Gastroesophageal sphincter (tissue), 4 donors: Measurements from ENCODE around the gene SCRN1. TPM values are rescaled to one million over a fixed set of nuclear protein-coding genes. Genes with fewer than 3 reads are reported as not detected.

Experiments used
- ATAC-seq: fragments of 150-250 bp; one replicate; pipeline ENCODE4 v1.9.1; 2016; ENCODE audit warnings: mild to moderate bottlenecking, moderate library complexity
- H3K27ac ChIP-seq, 4 donors: fragments of 200-600 bp; sonication (generic) in 3 of 4; 1 replicate in 3 of 4; 2 replicates in 1 of 4; pipeline ENCODE4 v1.5.1; 2016 to 2019
- H3K27me3 ChIP-seq: fragments of 200-600 bp; sonication (generic); one replicate; pipeline ENCODE4 v1.5.1; 2019
- H3K36me3 ChIP-seq, 2 donors: fragments of 200-600 bp; sonication (generic); one replicate each; pipeline ENCODE4 v1.5.1; 2019; ENCODE audit warnings: control low read depth in 1 of 2
- H3K4me1 ChIP-seq, 3 donors: fragments of 200-600 bp; sonication (generic); 1 replicate in 2 of 3; 2 replicates in 1 of 3; pipeline ENCODE4 v1.5.1; 2016 to 2019; ENCODE audit warnings: control low read depth in 2 of 3
- H3K4me3 ChIP-seq, 2 donors: fragments of 200-600 bp; sonication (generic); one replicate each; pipeline ENCODE4 v1.5.1; 2019; ENCODE audit warnings: mild to moderate bottlenecking in 1 of 2, moderate library complexity in 1 of 2
- H3K9me3 ChIP-seq, 3 donors: fragments of 200-600 bp; sonication (generic); one replicate each; pipeline ENCODE4 v1.5.1; 2017 to 2019; ENCODE audit warnings: control low read depth in 2 of 3
- EP300 ChIP-seq: sonication (generic); formaldehyde crosslinking; IDR thresholded peaks from one replicate; pipeline ENCODE4 v1.6.1; 2017; ENCODE audit warnings: antibody characterized with exemption, mild to moderate bottlenecking
- POLR2A ChIP-seq, 2 donors: fragments of 450-650 bp; IDR thresholded peaks; one replicate each; pipeline ENCODE4 v1.6.1; 2017; ENCODE audit warnings: antibody characterized with exemption in 2 of 2, mild to moderate bottlenecking in 2 of 2, moderate library complexity in 1 of 2
- POLR2AphosphoS5 ChIP-seq: sonication (generic); formaldehyde crosslinking; IDR thresholded peaks from one replicate; pipeline ENCODE4 v1.6.1; 2017; ENCODE audit warnings: antibody characterized with exemption
- WGBS, 2 donors: methylation state at CpG; one replicate each; pipeline ENCODE4 v1.1.5; 2018; ENCODE audit warnings: low coverage in 1 of 2; 5-methylcytosine and 5-hydroxymethylcytosine counted together
- total RNA-seq, 4 donors: library from RNA; depleted of rRNA; stranded (reverse); fragments of >200 nt; gene quantifications; one replicate each; pipeline ENCODE4 v1.1.0, GENCODE V29; 2016
- TF ChIP-seq, protein P1 (sequence below), 4 experiments: fragments of 200-600 bp in 2 of 4; fragments of 450-650 bp in 2 of 4; sonication (generic) in 1 of 4; IDR thresholded peaks; one replicate each; pipeline ENCODE4 v1.5.1; 2017 to 2019; ENCODE audit warnings: antibody characterized with exemption in 4 of 4, mild to moderate bottlenecking in 2 of 4, moderate library complexity in 2 of 4

SCRN1 gene
- total RNA-seq, 4 donors from 2014 or later: 103 to 121 (median 112) TPM

DNA sequence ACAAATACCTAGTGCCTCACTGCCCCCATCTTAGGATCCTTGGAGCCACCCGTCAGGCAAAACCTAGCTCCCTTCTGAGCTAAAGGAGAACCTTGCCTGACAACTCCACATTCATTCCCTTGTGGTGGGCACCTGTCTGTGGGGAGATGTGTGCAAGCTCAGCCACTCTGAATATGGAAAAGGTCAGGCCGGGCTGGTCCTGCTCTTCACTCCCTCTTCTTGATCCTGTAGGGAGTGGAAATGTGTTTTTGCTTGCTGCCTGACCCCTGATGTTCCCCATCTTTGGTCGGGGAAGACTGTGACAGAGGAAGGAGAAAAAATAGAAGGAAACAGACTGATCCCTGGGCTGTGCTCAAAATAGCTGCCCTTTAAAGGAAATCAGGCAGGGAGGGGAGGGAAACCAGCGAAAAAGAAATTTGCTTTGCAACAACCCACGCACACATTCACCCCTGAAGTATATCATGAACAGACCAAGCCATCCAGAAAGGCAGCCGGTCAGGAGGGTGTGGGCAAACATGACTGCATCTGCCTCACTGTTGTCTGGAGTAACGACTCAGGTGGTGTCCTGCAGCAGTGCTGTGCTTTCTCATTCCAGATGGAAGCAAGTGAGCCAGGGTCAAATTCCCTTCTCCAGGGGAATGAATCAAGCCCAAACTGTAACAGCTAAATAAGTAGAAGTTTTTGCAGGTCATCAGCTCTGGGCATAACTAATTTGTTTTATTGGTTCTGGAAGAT, 74.0 kb downstream of the SCRN1 start:
- 23 to 80% methylated on average over 1 to 7 of the region's 7 CpGs for WGBS, 2 donors
- Histone ChIP-seq H3K36me3 (peaks cover 0 to 21% of the 10 kb centered on the region in 2 donors), H3K4me3 (no peak overlapping the region), H3K9me3 (no peaks in the 10 kb centered on the region), H3K27me3 (no peaks in the 10 kb centered on the region), H3K4me1 (peaks cover 0 to 16% (median 6%) of the 10 kb centered on the region in 3 donors), H3K27ac (peak overlapping the region in 2 of 4 donors; percentile 6 to 44)
- TF ChIP-seq EP300 (no peak), POLR2AphosphoS5 (peak; percentile 42)
- no peak for ATAC-seq

DNA sequence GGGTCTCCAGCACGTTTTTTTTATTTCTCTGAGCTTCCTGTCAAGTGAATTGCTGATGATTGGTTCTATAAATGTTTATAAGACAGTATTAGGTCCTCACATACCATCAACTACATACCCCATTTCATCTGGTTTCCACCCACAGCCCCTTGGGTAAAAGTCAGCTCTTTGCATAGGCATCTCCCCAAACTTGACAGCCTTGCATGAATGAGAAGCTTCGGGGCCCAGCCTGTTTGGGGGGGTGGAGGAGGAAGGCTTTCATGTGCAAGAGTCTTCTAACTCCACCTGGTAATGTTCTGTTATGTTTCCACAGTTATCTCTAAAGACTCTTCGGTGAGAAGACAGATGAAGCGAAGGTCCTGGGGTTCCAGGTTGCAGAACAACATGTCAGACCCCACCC, 75.4 kb downstream of the SCRN1 start:
- Histone ChIP-seq H3K4me3 (no peak overlapping the region), H3K4me1 (peaks cover 0 to 16% (median 6%) of the 10 kb centered on the region in 3 donors), H3K27me3 (no peaks in the 10 kb centered on the region), H3K36me3 (peaks cover 0 to 8% of the 10 kb centered on the region in 2 donors), H3K27ac (no peak overlapping the region), H3K9me3 (no peaks in the 10 kb centered on the region)
- TF ChIP-seq POLR2AphosphoS5 (no peak), EP300 (no peak), POLR2A (IDR thresholded peaks at IDR 0.05) (no peak)
- TF ChIP-seq, protein P1, sequence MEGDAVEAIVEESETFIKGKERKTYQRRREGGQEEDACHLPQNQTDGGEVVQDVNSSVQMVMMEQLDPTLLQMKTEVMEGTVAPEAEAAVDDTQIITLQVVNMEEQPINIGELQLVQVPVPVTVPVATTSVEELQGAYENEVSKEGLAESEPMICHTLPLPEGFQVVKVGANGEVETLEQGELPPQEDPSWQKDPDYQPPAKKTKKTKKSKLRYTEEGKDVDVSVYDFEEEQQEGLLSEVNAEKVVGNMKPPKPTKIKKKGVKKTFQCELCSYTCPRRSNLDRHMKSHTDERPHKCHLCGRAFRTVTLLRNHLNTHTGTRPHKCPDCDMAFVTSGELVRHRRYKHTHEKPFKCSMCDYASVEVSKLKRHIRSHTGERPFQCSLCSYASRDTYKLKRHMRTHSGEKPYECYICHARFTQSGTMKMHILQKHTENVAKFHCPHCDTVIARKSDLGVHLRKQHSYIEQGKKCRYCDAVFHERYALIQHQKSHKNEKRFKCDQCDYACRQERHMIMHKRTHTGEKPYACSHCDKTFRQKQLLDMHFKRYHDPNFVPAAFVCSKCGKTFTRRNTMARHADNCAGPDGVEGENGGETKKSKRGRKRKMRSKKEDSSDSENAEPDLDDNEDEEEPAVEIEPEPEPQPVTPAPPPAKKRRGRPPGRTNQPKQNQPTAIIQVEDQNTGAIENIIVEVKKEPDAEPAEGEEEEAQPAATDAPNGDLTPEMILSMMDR (IDR thresholded peaks at IDR 0.05): no peak
- 72 to 87% methylated on average over 3 to 4 of the region's 4 CpGs for WGBS, 2 donors
- ATAC-seq: no peak

DNA sequence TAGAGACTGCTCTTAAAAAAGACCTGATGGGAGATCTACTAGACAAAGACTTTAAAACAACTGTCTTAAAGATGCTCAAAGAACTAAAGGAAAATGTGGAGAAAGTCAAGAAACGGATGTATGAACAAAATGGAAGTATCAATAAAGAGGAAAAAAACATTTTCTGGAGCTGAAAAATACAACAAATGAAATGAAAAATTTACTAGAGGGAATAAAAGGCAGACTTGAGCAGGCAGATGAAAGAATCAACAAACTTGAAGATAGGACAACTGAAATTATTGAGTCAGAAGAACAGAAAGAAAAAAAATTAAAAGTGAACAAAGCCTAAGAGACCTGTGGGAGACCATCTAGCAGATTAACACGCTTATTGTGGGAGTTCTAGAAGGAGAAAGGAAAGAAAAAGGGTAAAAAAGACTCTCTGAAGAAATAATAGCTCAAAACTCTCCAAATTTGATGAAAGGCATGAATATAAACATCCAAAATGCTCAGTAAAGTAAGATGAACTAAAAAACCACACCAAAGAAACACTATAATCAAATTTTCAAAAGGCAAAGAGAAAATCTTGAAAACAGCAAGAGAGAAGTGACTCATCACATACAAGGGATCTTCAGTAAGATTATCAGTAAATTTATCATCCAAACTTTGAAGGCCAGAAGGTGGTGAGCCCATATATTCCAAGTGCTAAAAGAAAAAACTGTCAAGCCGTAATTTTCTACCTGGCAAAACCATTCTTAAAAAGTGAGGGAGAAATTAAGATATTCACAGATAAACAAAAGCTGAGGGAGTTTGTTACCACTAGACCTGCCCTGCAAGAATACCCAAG, 83.2 kb downstream of the SCRN1 start:
- H3K9me3 ChIP-seq: peaks cover 0 to 25% (median 0%) of the 10 kb centered on the region in 3 donors
- H3K4me1 ChIP-seq: no peaks in the 10 kb centered on the region
- H3K27ac ChIP-seq: no peak overlapping the region
- no peak for ATAC-seq
- no peaks in the 10 kb centered on the region for H3K27me3 ChIP-seq
- TF ChIP-seq POLR2A (IDR thresholded peaks at IDR 0.05) (no peak), POLR2AphosphoS5 (no peak), EP300 (no peak)
- TF ChIP-seq, protein P1 (IDR thresholded peaks at IDR 0.05): no peak
- WGBS, 2 donors: 90 to 92% methylated on average over 2 to 3 of the region's 3 CpGs
- peaks cover 0 to 20% of the 10 kb centered on the region in 2 donors for H3K36me3 ChIP-seq
- no peak overlapping the region for H3K4me3 ChIP-seq

DNA sequence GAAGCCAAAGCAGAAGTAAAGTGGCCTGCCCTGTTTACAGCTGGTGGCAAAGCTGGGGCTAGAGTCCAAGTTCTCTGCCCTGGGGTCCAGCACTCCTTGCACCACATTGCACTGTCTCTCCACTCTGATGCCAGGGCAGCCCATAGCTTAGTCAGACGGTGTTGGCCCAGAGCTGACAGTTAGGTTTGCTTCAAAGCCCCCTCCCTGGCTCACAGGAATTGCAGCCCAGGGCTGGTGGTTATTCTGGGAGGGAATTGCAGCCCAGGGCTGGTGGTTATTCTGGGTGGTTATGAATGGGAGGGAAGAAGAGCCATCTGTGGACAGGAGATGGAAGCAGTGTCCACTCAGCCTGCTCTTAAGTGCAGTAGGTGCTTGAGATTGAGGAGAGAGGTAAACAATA, 88.9 kb downstream of the SCRN1 start:
- TF ChIP-seq, protein P1 (IDR thresholded peaks at IDR 0.05): no peak
- no peaks in the 10 kb centered on the region for H3K27me3 ChIP-seq
- H3K4me1 ChIP-seq: peaks cover 0 to 6% (median 0%) of the 10 kb centered on the region in 3 donors
- no peak overlapping the region for H3K27ac ChIP-seq
- ATAC-seq: no peak
- H3K4me3 ChIP-seq: no peak overlapping the region
- 71% methylated on average over 1 of the region's 1 CpG; no CpG with 5 or more reads in 1 of the 2 donors for WGBS, 2 donors
- H3K36me3 ChIP-seq: peaks cover 0 to 20% of the 10 kb centered on the region in 2 donors
- H3K9me3 ChIP-seq: peaks cover 0 to 3% (median 0%) of the 10 kb centered on the region in 3 donors

DNA sequence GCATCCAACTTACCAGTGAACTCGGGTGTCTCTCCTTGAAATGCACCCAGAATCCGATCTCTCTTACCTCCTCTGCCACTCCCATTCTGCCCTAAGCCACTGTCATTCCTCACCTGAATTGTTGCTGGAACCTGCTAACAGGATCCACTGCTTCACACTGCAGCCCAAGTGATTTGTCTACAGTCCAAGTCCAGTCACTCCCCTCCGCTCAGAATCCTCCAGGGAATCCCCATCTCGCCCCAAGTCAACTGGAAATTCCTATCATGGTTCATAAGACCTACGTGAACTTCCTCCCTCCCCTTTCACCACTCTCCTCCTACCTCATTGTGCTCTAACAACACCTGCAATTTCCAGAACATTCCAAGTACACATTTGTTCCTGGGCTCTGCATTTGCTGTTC, 91.3 kb downstream of the SCRN1 start:
- no peak for ATAC-seq
- WGBS, 2 donors: 62 to 85% methylated on average over 4 to 5 of the region's 5 CpGs

More for the DNA sequence above, 91.3 kb downstream of the SCRN1 start:
- H3K4me1 ChIP-seq: peaks cover 0 to 17% (median 0%) of the 10 kb centered on the region in 3 donors
- no peak for TF ChIP-seq POLR2A (IDR thresholded peaks at IDR 0.05)
- TF ChIP-seq, protein P1 (IDR thresholded peaks at IDR 0.05): no peak
- TF ChIP-seq POLR2AphosphoS5: no peak
- no peak for TF ChIP-seq EP300
- no peak overlapping the region for H3K27ac ChIP-seq
- no peaks in the 10 kb centered on the region for H3K27me3 ChIP-seq
- H3K4me3 ChIP-seq: no peak overlapping the region
- no peaks in the 10 kb centered on the region for H3K9me3 ChIP-seq
- no peaks in the 10 kb centered on the region for H3K36me3 ChIP-seq
